Measurements from ENCODE around the gene DLGAP1.
"Not testable (repeated sequence)": the region's sequence is repeated elsewhere in the genome, so short reads cannot be mapped to it uniquely, and the experiment has no call there.

The DLGAP1 gene

DNA sequence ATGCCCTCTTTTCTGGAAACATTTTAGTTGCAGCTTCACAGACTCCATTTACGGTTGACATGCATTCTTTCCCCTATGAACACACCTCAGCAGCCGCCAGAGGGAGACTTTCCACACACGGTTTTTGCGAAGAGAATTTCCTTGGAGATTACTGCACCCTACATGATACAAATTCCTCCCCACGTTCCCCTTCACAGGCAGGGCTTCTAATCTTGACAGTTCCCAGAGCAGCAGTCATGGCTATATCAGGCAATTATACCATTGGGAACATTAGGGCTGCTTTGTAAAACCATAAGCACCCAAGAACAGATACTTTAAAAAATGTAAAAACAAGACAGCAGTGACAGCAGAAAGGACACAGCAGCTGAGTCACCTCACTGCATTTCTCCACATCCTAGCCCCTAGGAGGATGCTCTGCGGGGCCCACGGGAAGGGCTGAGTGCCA is 751.4 kb downstream of the DLGAP1 start:
- TF ChIP-seq ARNTL (CRISPR knock-in tag; IDR thresholded peaks at IDR 0.05; ENCODE audit: borderline replicate concordance, low read depth) (no peak), ISL1 (CRISPR knock-in tag; IDR thresholded peaks at IDR 0.05) (peak; percentile 28; the same call in 1 of the 2 replicates)
- TF ChIP-seq, protein P1, sequence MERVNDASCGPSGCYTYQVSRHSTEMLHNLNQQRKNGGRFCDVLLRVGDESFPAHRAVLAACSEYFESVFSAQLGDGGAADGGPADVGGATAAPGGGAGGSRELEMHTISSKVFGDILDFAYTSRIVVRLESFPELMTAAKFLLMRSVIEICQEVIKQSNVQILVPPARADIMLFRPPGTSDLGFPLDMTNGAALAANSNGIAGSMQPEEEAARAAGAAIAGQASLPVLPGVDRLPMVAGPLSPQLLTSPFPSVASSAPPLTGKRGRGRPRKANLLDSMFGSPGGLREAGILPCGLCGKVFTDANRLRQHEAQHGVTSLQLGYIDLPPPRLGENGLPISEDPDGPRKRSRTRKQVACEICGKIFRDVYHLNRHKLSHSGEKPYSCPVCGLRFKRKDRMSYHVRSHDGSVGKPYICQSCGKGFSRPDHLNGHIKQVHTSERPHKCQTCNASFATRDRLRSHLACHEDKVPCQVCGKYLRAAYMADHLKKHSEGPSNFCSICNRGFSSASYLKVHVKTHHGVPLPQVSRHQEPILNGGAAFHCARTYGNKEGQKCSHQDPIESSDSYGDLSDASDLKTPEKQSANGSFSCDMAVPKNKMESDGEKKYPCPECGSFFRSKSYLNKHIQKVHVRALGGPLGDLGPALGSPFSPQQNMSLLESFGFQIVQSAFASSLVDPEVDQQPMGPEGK (CRISPR knock-in tag; IDR thresholded peaks at IDR 0.05; ENCODE audit: borderline replicate concordance) = no peak
- ATAC-seq = peak; percentile 98

- ATAC-seq = not testable (repeated sequence)
These were observed 755.2 kb downstream of the DLGAP1 start for GRCh38 chr18:3699707-3700567.

DNA sequence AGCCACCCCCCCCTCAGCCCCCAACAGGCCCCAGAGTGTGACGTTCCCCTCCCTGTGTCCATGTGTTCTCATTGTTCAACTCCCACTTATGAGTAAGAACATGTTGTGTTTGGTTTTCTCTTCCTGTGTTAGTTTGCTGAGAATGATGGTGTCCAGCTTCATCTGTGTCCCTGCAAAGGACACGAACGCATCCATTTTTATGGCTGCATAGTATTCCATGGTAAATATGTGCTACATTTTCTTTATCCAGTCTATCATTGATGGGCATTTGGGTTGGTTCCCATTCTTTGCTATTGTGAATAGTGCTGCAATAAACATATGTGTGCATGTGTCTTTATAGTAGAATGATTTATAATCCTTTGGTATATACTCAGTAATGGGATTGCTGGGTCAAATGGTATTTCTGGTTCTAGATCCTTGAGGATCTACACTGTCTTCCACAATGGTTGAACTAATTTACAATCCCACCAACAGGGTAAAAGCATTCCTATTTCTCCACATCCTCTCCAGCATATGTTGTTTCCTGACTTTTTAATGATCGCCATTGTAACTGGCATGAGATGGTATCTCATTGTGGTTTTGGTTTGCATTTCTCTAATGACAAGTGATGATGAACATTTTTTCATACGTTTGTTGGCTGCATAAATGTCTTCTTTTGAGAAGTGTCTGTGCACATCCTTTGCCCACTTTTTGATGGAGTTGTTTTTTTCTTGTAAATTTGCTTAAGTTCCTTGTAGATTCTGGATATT is 760.9 kb downstream of the DLGAP1 start:
- not testable (repeated sequence) for ATAC-seq

DNA sequence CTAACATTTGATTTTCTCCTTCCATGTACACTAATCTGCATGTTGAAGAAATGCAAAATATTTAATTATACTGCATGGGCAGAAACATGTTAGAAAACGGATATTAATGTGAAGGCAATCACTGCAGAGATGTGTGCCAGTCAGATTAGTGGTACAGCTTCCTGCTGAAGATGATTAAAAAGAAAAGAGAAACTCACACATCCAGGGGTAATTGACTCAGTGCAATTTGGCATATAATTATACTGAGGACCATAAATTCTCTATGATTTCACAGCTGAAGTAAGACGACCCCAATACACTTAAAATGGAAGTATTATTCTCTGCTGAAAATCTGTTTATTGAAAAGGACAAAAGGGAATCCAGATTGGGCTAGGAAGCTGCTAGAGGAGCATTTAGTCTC is 761.7 kb downstream of the DLGAP1 start:
- ATAC-seq = no peak

GRCh38 chr18:3692691-3693090 is 762.4 kb downstream of the DLGAP1 start:
- no peak for ATAC-seq

More for the DNA sequence above, 761.7 kb downstream of the DLGAP1 start:
- TF ChIP-seq ZNF70 (CRISPR knock-in tag; IDR thresholded peaks at IDR 0.05) = no peak
- no peak for TF ChIP-seq TCF4 (CRISPR knock-in tag; IDR thresholded peaks at IDR 0.05; ENCODE audit: borderline replicate concordance)
- TF ChIP-seq ZNF8 (CRISPR knock-in tag; IDR thresholded peaks at IDR 0.05) = no peak
- TF ChIP-seq ZC3H10 (CRISPR knock-in tag; IDR thresholded peaks at IDR 0.05) = no peak
- TF ChIP-seq TOX (CRISPR knock-in tag; IDR thresholded peaks at IDR 0.05; ENCODE audit: borderline replicate concordance) = no peak
- no peak for TF ChIP-seq ZFP3 (CRISPR knock-in tag; IDR thresholded peaks at IDR 0.05)

More at GRCh38 chr18:3692691-3693090, 762.4 kb downstream of the DLGAP1 start:
- no peak for TF ChIP-seq ARNTL (CRISPR knock-in tag; IDR thresholded peaks at IDR 0.05; ENCODE audit: borderline replicate concordance, low read depth)
- TF ChIP-seq ZC3H10 (CRISPR knock-in tag; IDR thresholded peaks at IDR 0.05) = no peak
- no peak for TF ChIP-seq ZNF565 (CRISPR knock-in tag; conservative IDR thresholded peaks at IDR 0.05; ENCODE audit: low read depth)
- no peak for TF ChIP-seq BACH2 (CRISPR knock-in tag; IDR thresholded peaks at IDR 0.05; ENCODE audit: borderline replicate concordance)
- no peak for TF ChIP-seq GLIS3 (CRISPR knock-in tag; IDR thresholded peaks at IDR 0.05)
- TF ChIP-seq CSDC2 (CRISPR knock-in tag; IDR thresholded peaks at IDR 0.05) = no peak
- no peak for TF ChIP-seq OSR1 (CRISPR knock-in tag; IDR thresholded peaks at IDR 0.05)
- no peak for TF ChIP-seq CREB5 (CRISPR knock-in tag; IDR thresholded peaks at IDR 0.05; ENCODE audit: low read depth)
- TF ChIP-seq ZNF8 (CRISPR knock-in tag; IDR thresholded peaks at IDR 0.05) = no peak
- TF ChIP-seq, protein P2, sequence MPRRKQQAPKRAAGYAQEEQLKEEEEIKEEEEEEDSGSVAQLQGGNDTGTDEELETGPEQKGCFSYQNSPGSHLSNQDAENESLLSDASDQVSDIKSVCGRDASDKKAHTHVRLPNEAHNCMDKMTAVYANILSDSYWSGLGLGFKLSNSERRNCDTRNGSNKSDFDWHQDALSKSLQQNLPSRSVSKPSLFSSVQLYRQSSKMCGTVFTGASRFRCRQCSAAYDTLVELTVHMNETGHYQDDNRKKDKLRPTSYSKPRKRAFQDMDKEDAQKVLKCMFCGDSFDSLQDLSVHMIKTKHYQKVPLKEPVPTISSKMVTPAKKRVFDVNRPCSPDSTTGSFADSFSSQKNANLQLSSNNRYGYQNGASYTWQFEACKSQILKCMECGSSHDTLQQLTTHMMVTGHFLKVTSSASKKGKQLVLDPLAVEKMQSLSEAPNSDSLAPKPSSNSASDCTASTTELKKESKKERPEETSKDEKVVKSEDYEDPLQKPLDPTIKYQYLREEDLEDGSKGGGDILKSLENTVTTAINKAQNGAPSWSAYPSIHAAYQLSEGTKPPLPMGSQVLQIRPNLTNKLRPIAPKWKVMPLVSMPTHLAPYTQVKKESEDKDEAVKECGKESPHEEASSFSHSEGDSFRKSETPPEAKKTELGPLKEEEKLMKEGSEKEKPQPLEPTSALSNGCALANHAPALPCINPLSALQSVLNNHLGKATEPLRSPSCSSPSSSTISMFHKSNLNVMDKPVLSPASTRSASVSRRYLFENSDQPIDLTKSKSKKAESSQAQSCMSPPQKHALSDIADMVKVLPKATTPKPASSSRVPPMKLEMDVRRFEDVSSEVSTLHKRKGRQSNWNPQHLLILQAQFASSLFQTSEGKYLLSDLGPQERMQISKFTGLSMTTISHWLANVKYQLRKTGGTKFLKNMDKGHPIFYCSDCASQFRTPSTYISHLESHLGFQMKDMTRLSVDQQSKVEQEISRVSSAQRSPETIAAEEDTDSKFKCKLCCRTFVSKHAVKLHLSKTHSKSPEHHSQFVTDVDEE (CRISPR knock-in tag; IDR thresholded peaks at IDR 0.05) = no peak
- TF ChIP-seq SNAI2 (CRISPR knock-in tag; IDR thresholded peaks at IDR 0.05) = no peak
- TF ChIP-seq ZFP3 (CRISPR knock-in tag; IDR thresholded peaks at IDR 0.05) = no peak
- TF ChIP-seq ISL1 (CRISPR knock-in tag; IDR thresholded peaks at IDR 0.05) = no peak
- TF ChIP-seq RARB (CRISPR knock-in tag; IDR thresholded peaks at IDR 0.05) = no peak
- TF ChIP-seq TOX (CRISPR knock-in tag; IDR thresholded peaks at IDR 0.05; ENCODE audit: borderline replicate concordance) = no peak
- no peak for TF ChIP-seq PPARA (CRISPR knock-in tag; IDR thresholded peaks at IDR 0.05; ENCODE audit: borderline replicate concordance)
- no peak for TF ChIP-seq TCF4 (CRISPR knock-in tag; IDR thresholded peaks at IDR 0.05; ENCODE audit: borderline replicate concordance)
- no peak for TF ChIP-seq ESRRG (CRISPR knock-in tag; IDR thresholded peaks at IDR 0.05)
- no peak for TF ChIP-seq POU6F1 (CRISPR knock-in tag; IDR thresholded peaks at IDR 0.05; ENCODE audit: borderline replicate concordance, low read depth)

Measured in SK-N-SH treated with all-trans-retinoic acid at 6 μM for 48 hours (cell line).